Fibroblast of pulmonary artery (primary cell): Measurements from ENCODE around the gene RAB3B.

ENCODE experiments used
- DNase-seq: peaks from one replicate; pipeline ENCODE4 v3.0.0-alpha.2; 2010; ENCODE audit warnings: low read depth
- H3K4me3 ChIP-seq: replicated peaks from 2 replicates; pipeline ENCODE4 v1.5.1; 2011; ENCODE audit warnings: low read depth, mild to moderate bottlenecking, control low read depth, low read length, moderate library complexity
- TF ChIP-seq, protein P1 (sequence below): IDR thresholded peaks from 2 replicates; pipeline ENCODE4 v1.5.1; 2011; ENCODE audit warnings: mild to moderate bottlenecking, control low read depth, low read length, inconsistent platforms; ENCODE audit errors: missing control alignments

RAB3B gene

DNA sequence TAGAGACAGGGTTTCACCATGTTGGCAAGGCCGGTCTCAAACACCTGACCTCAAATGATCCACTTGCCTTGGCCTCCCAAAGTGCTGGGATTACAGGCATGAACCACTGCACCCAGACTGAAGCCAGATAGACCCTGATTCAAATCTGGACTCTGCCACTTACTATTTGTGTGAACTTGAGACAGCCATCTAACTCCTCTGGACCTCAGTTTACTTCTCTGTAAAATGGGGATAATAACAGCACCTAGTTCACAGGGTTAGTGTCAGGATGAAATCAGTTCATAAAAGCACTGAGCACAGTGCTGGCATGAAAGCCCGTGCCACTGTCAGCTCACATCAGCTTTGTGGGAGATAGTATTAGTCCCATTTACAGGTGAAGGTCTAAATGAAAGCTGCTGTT lies 28.5 kb downstream of the RAB3B start:
- TF ChIP-seq, protein P1, sequence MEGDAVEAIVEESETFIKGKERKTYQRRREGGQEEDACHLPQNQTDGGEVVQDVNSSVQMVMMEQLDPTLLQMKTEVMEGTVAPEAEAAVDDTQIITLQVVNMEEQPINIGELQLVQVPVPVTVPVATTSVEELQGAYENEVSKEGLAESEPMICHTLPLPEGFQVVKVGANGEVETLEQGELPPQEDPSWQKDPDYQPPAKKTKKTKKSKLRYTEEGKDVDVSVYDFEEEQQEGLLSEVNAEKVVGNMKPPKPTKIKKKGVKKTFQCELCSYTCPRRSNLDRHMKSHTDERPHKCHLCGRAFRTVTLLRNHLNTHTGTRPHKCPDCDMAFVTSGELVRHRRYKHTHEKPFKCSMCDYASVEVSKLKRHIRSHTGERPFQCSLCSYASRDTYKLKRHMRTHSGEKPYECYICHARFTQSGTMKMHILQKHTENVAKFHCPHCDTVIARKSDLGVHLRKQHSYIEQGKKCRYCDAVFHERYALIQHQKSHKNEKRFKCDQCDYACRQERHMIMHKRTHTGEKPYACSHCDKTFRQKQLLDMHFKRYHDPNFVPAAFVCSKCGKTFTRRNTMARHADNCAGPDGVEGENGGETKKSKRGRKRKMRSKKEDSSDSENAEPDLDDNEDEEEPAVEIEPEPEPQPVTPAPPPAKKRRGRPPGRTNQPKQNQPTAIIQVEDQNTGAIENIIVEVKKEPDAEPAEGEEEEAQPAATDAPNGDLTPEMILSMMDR = no peak
- no peak overlapping the region for H3K4me3 ChIP-seq
- DNase-seq = no peak

DNA sequence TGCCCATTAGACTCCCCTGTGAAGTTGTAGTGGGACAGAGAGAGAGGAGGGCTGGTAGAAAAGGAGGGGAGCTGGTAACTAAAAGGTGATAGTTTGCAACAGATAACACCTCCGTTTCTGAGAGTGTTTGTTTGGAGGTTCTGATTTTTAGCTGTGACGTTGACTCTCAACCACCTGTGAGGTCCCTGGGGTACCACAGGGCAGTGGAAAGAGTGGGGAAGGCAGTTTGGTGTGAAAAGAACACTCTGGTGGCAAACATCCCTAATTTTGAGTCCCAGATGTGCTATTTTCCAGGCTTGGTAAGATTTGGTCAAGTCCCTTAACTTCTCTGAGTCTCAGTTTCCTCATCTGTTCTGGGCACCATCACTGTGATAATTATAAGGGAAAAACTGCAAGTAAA lies 29.3 kb downstream of the RAB3B start:
- DNase-seq = no peak
- TF ChIP-seq, protein P1 = no peak
- H3K4me3 ChIP-seq = no peak overlapping the region

DNA sequence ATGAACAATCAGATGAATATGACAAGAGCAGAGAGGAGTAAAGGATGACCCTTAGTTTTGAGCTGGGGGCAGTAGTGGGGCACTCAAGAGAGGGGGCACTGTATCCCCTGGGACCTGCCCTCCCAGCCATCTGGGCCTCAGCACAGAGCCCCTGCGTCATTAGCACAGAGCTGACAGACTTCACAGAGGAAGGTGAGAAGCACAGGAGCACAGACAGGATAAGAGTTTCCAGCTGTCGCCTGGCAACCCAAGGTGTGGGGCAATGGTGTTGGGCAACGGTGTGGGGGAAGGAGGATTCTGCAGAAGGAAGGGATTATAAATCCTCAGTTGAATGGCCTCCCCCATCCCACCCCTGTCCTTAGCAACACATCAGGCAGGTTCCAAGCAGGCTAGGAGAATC lies 30.2 kb downstream of the RAB3B start:
- TF ChIP-seq, protein P1 = no peak
- no peak overlapping the region for H3K4me3 ChIP-seq
- DNase-seq = no peak

DNA sequence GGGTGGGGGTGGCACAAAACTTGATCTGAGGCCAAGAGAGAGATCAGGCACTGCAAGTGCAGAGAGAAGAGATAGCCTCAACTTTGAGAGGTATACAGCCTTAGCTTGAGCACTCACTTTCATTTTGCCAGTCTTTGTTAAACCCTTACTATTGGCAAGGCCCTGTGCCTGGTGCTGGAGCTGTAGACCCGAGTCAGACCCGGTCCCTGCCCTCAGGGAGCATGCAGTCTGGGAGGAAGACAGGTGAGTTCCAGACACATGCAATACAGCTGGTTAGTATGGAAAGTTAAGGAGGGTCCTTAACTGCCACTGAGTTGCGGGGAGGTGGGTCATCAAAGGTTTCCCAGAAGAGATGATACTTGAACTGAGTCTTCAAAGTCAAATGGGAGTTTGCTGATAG lies 31.7 kb downstream of the RAB3B start:
- no peak for DNase-seq
- H3K4me3 ChIP-seq = no peak overlapping the region
- TF ChIP-seq, protein P1 = no peak

DNA sequence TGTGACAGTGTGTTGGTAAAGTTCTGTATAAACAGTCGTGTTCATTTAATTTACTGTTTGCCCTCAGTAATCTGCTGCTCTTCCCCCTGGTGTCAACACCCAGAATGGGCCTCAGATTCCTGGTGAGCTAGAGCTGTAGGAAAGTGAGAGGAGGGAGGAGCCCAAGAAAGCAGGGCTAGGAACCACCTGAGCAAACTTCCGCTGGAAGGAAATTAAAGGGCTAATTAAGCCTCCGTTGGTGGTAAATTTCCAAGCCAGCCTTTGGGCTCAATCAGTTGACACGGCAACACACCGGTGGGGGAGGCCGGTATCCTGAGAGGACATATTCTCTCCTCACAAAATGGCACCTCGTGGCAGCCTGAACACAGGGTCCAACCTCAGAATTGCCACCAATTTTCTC lies 32.9 kb downstream of the RAB3B start:
- TF ChIP-seq, protein P1 = no peak
- no peak for DNase-seq
- H3K4me3 ChIP-seq = no peak overlapping the region

DNA sequence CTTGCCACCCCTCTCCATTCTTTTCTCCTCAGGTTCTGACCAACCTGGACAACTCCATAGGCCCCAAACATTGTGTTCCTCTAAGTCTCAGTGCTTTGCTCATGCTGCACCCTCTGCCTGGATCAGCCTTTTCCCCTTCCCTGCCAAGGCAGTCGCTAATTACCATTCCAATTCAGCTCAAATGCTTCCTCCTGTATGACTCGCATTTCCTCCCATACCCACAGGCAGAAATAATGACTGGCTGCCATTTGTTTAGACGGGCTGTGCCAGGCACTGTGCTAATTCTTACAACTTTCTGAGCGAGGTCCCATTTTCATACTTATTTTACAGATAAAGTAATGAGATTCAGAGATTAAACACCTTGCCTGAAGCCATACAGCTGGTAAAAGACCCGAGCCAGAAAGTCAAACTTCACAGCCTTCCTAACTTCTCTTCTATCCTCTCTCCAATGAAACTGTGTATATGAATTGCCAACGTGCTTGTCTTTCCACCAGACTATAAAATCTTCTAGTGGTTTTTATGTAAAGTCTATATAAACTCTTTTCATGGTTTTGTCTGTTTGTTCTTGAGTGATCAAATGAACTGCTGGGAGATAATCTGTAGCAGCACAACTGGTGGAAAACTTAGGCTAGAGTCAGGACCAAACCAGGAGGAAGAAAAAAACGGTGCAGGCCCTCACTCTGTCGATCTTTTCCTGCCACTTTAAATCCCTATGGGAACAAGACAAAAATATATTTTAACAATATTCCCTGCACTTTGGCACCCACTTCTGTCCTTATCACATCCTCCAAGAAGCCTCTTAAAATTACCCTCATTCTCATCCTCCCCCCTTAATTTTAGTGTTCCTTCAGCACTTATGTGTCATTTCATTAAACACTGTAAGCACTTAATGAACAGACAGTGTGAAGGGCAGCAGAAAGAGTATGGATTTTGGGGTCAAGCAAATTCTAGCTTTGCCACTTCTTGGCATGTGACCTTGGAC lies 33.7 kb downstream of the RAB3B start:
- TF ChIP-seq, protein P1 = no peak
- H3K4me3 ChIP-seq = no peak overlapping the region
- peak; percentile 39 for DNase-seq
